ENCODE measurements around the gene KIF26A.

Gene KIF26A

DNA sequence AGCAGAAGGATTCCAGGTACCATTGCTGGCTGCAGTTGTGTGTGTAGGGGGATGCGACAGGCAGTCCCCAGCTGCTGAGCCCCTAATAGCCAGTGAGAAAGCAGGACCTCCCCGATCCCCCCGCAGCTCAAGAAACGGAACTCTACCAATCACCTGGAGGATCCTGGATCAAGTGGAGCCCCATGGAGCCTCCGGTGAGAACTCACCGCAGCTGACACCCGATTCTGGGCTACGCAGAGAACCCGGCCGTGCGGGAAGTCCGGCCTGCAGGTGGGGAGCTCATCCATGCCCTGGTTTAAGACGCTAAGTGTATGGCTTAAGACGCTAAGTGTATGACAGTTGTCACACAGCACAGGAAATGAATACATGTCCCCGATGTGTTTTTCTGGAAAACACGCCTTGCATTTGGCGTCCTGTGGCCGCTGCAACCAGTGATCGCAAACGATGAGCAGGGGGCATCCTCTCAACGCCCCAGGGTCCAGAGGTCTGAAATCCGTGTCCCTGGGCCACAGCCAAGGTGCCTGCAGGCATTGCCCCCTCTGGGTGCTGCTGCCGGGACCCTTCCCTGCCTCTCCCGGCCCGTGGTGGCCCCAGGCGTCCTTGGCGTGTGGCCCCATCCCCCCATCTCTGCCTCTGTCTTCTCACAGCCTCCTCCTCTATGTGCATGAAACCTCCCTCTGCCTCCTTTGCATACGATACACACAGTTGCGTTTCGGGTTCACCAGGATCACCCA is 75.1 kb downstream of the KIF26A start:
- no peak overlapping the region for H3K27ac ChIP-seq
- DNase-seq (ENCODE audit: low read depth, low spot score) = no peak

DNA sequence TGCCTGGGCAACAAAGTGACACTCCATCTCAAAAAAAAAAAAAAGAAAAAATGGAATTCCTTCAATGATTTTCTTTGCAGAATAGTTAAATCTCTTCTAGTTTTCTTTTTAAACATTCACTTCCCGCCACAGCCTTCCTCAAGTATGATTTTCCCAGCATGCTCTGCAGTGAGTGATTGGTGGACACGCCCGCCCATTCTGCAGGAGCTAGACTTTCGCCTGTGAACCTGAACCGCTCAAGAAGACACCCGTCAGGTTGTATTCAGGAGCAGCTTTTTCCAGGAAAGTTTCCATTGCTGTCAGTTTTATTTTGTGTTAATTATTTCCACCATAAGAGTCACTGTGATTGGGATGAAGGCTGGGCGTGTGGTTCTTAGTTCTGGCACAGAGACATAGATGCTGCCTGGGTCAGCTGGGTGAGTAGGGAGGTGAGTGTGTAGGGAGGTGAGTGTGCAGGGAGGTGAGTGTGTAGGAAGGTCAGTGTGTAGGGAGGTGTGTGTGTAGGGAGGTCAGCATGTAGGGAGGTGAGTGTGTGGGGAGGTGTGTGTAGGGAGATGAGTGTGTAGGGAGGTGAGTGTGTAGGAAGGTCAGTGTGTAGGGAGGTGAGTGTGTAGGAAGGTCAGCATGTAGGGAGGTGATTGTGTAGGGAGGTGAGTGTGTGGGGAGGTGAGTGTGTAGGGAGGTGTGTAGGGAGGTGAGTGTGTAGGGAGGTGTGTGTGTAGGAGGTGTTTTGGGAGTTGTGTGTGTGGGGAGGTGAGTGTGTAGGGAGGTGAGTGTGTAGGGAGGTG is 76.2 kb downstream of the KIF26A start:
- H3K27ac ChIP-seq = no peak overlapping the region
- DNase-seq (ENCODE audit: low read depth, low spot score) = no peak

DNA sequence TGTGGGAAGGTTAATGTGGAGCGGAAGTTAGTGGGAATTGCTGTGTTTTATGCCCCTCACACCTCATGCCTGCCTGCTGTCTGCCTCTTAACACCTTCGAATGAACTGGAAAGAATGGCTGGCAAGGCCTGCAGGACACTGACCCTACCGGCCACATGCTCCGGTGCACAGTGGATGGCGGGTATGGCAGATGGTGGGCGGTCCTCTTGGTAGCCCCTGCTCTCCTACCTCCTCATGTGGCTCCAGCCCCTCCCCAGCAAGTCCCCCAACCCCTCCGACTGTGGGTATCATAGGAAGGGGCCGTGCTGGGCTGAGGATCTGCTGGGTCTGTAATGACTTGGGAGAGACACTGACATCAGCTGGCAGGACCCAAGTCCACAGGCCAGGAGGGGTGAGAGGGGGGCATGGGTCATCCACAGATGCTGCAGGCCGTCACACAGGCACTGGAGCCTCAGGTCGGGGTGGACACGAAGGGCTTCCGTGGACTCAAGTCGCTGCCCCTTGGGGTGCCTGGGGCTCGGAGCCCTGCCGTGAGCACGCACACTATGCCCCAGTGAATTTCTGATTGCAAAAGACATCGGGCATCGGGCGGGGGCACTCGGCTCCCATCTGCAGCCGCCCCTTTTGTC is 77.4 kb downstream of the KIF26A start:
- H3K27ac ChIP-seq = no peak overlapping the region
- no peak for DNase-seq (ENCODE audit: low read depth, low spot score)

DNA sequence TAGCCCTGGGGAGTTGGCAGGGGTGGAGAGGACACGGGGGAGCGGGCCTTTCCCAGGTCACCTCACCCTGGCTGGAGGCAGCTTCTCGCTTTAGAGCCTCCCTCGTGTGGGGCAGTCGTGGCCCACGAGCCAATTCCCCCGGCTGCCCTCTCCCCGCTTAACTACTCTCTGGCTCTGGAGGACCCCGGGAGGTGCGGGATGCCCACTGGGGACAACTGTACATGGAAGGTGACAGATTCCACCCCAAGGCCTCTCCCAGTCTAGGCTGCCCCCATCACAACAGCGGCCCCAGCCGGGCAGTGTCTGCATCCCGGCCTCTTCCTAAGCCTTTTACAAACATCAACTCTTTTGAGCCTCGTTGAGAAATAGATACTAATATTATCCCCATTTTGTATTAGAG is 78.1 kb downstream of the KIF26A start:
- no peak overlapping the region for H3K27ac ChIP-seq
- DNase-seq (ENCODE audit: low read depth, low spot score) = no peak

DNA sequence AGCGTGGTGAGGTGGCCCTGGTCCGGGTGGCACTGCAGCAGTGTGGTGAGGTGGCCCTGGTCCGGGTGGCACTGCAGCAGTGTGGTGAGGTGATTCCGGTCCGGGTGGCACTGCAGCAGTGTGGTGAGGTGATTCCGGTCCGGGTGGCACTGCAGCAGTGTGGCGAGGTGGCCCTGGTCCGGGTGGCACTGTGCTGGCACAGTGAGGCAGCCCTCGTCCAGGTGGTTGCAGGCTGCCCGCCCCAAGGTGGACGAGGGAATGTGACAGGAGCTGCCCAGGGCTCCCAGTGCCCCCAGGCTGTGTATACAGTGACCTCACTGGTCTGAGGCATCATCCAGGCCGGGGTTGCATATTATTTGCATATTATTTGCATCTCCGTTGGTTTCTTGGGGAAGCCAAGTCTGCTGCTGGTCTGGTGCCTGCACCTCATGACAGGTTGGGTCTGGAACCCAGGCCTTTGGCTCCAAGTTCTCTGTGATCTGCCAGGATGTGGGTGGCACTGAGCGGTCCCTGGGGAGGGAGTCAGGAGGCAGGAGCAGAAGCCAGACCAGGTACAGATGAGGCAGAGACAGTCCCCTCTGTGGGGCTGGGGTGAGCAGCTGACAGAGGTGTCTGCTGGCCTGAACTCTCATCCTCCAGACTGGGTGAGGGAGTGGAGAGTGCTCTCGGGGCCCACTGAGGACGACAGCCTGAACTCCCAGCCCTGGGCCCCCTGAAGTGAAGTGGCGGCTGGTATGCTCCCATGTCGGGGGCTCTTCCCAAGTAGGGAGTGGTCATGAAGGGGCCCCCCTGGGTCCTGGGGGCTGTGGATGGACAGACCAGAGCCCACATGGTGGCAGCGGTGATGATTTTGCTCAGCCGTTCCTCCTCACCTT is 79.3 kb downstream of the KIF26A start:
- no peak overlapping the region for H3K27ac ChIP-seq
- no peak for DNase-seq (ENCODE audit: low read depth, low spot score)

DNA sequence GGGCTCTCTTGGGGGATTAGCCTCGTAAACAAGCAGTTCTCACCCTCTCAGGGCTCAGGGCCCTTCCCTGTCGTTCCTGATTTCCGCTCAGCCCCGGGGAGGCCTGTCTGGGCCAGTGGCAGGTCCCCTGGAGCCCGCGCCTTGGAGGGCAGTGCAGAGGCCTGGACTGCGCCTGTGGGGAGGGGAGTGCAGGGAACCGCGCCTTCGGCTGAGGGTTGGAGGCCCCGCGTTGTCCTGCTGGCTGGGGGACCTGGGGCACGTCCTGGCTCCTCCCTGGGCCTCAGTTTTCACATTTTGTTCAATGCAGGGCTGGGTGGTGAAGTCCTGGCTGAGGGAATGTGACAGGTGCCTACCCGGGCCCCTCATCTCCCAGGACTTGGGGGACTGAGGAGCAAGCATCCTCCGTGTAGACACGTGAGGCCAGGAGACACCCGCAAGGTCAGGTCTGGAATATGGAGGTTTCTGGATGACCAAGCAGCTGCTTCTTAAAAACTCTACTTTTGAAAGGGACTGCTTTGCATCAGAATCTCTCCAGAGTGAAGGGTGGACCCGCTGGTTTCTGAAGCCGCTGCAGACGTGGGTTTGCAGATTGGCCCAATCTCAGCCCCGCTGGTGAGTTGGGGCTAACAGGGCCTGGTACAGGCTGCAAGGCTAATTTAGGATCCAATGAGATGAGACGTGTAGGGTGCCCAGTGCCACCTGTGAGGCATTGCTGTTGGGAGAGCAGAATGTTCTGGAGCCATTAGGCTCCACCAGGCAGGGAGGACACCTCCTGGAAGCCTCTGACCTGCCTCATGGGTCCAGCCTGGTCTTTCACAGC is 80.2 kb downstream of the KIF26A start:
- DNase-seq (ENCODE audit: low read depth, low spot score) = no peak
- no peak overlapping the region for H3K27ac ChIP-seq

DNA sequence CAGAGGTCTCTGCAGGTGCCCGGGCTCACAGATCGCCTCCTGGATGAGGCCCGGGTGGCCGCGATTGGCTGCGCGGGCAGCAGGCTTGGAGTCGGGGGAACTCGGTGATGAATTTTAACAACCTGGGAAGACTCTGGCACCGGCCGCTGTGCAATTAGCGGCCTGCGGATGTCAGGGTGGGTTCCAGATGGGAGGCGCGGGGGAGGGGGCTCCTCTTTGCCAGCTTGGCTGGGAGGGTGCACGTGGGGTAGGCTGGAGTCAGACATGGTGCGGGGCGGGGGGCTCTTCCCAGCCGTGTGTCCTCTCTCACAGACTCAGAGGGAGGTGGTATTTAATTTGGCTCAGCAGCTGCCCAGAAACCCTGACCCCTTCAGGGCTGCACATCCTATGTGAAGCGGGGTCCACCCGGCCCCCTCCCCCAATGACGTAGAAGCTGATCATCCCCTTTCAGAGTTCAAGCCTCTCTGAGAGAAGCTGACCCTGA is 81.4 kb downstream of the KIF26A start:
- H3K27ac ChIP-seq = no peak overlapping the region
- DNase-seq (ENCODE audit: low read depth, low spot score) = no peak

DNA sequence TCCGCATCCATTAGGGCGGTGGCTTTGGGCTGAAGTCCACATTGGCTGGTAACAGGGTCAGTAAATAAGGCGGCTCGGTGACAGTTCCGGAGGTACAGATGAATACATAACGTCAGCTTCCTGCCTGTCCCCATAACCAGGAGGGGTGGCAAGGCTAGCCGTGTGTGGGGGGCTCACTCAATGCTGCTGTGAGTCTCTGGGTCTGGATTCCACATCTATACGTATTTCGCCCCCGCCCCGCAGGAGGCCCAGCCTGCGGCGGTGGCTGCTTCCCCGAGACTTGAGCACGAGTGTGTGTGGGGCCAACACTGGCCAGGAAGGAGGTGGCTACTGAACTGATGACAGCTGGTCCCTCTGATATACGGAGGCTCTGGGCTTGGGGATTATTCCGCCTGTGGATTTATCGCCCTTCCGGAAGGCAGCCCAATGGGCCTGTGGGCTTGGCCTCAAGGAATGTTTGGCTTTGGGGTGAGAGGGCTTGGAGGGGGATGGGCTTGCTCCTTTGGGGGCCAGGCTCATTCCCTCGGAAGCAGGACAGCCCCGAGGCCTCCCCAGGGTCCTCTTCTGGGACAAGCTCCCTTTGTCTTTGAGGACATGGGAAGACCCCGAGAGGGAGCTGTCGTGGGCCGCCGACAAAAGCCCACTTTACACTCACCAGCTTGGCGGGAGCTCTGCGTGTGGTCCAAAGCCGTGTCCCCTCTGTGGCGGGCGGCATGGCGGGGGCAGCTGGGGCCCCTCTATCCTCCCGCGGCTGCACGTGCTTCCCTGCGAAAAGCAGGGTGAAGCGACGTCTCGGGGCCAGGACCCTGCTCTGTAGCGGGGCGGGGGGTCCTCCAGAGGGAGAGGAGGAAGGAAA is 82.1 kb downstream of the KIF26A start:
- DNase-seq (ENCODE audit: low read depth, low spot score) = no peak
- H3K27ac ChIP-seq = no peak overlapping the region

DNA sequence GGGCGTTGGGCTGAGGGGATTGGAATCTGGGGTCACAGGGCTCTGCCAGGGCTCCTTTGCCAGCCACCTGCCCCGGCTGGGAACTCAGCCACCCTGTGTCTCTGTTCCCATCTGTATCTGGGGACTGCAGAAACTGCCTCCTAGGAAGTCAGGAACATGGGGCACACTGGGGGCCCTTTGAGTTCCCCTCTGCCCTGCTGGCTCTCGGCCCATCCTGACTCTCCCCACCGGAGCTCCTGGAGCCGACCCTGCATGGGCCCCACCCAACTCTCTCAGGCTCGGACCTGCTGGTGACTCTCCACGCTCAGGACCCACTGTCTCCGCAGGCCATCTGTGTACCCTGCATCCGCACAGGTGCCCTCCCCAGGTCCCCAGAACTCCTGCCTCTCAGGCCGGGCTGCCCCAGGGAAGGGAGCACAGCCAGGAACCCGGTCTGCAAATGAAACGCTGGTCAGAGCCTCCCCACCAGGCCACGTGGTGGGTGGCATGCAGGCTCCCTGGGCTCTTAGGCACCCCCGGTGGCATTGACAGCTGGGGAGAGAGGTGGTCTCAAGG is 82.8 kb downstream of the KIF26A start:
- no peak for DNase-seq (ENCODE audit: low read depth, low spot score)
- H3K27ac ChIP-seq = no peak overlapping the region

DNA sequence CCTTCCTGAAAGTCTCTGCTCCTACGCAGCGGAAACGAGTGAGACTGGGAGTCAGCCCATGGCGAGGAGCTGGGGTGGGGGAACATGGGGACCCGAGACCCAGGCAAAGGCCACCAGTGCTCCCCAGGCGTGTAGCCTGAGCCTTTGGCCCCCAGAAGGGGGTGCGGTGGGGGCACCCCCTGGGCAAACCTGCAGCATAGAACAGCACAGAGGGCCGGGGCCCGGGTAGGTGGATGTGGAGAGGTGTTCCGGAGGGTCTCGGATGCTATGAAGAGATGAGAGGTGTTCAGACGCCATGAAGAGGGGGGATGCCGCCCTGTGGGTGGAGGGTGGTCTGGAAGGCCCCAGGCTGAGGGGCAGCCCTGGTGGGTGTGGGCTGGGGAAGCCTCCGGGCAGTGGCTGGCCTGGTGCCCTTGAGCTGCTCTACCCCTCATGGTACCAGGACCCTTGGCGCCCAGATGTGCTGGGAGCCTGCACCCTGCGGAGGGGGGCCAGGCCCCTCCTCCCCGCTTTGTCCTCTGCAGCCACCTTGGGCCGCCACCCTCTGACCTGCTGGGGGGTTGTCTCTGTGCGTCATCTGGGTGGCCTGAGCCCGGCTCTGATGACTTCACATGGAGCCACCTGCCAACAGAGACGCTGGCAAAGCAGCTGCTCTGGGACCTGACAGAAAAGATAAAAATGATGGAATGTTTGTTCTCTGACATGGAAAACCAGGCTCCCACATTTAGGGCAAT is 83.4 kb downstream of the KIF26A start:
- no peak overlapping the region for H3K27ac ChIP-seq
- no peak for DNase-seq (ENCODE audit: low read depth, low spot score)

DNA sequence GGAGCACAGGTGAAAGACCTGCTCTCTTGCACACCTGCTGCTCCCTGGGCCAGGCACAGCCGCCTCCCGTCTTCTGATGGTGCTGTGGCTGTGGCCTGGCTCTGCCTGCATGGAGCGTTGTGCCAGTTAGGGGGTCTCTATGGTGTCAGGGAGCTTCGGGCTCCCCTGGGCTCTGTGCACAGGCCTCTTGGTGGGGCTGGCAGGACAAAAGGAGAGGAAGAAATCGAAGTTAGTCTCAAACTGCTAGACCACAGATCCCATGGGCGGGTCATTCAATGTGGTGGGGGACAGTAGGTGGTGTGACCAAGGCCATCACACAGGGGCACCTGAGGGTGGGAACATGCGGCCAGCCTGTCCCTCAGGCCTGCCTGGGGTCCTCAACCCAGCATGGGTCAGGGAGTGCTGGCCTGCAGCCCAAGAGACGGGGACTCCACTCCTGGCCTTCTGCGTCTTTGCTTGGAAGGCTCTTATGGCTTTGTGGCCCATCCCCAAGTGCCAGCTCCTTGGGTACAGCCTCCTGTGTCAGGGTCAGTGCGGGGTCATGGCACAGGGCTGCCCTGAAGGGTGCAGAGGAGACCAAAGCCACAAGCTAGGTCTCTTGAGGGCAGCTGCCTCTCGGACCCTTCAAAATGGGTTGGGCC is 84.1 kb downstream of the KIF26A start:
- DNase-seq (ENCODE audit: low read depth, low spot score) = no peak
- no peak overlapping the region for H3K27ac ChIP-seq

DNA sequence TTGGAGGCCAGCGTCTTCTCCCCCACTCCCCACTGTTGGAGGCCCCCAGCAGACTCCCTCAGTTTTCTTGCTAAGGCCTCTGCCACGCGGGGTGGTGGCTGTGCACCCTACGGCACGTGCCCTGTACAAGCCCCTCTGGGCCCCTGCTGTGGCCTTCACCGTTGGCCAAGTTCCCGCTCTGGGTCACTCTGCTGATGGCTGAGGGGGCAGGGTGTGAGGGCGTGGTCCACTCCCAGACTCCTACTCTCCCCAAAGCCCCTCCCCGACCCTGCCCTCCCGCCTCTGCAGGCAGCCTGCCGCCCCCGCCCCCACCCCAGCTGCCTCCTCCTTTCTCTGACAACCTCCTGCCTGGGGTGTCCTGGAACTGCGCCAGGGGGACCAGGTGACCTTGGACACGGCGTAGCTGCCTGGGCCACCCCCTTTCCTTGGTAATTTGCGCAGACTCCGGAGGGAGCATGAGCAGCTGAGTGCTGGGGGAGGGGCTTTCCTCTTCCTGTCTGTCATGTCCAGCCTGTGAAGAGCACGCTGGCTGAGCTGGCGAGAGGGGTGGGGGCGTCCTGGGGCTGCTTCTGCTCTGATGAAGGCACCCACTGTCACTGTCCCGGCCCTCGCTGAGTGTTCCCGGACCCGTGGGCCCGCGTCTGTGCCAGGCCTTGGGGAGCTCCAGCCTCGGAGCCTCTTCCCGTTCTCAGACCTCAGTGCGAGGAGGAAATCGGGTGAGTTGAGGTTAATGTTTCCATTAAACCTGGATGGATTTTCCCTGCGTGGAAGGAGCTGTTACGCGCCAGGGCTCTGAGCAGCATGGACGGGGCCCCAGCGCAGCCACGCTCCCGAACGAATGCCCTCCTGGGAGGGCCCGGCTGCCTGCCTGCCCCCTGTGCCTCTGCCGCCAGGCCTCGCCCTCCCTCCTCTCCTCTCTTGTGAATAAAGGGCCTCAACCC is 85.0 kb downstream of the KIF26A start:
- H3K27ac ChIP-seq = no peak overlapping the region
- no peak for DNase-seq (ENCODE audit: low read depth, low spot score)

DNA sequence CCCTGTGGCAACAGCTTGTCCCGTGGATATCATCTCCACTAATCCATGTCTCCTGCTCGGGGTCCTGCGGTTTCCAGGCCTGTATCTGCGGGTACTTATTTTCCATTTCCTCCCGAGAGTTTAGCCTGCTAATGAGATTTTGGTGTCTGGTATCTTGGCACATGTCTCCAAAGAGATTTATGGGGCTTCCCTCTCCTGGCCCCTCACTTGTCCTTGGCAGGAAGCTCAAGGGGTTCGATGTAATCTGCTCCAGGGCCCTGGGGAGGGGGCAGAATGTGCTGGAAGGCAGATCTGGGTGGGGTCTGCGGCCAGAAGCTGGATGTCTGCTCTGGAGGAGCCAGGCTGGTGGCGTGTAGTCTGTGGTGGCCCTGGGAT is 85.7 kb downstream of the KIF26A start:
- DNase-seq (ENCODE audit: low read depth, low spot score) = no peak
- H3K27ac ChIP-seq = no peak overlapping the region

DNA sequence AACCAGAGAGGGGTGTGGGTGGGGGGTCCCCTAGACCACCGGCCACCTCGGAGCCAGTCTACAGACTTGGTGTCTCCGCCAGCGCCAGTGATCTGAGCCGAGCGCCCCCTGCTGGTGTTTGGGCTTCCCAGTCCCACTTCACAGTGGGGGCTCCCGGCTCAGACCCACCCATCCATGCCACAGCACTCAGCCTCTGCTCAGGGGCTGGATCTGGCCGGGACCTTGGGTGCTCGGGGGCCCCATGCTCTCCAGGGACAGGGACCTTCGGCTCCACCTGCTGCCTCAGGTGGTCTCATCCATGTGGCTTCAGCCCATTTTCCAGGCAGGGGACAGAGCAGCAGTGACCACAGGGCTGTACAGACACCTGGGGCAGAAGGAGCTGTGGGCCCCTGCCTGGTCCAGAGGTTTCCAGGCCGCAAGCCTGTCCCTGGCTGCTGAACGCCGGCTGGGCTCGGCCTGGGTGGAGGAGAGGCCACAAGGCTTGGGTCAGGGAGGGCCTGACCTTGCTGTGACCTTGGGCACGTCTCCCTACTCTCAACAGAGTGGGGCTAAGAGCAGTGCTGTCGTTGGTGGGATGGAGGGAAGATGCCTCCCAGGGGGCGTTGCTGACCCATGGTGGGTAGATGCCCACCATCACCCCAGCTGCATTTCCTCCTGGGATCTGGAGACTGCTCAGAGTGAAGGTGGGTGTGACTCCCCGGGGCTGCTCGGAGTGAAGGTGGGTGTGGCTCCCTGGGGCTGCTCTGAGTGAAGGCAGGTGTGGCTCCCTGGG is 86.3 kb downstream of the KIF26A start:
- no peak for DNase-seq (ENCODE audit: low read depth, low spot score)
- H3K27ac ChIP-seq = no peak overlapping the region

Data from epithelial cell of prostate (primary cell).